GF-D8 (cell line): ENCODE results near the gene OTOG.

Experiments
- DNase-seq: peaks from one replicate; lab custom pipeline; 2025; lab: John Stamatoyannopoulos, UW

OTOG gene

DNA sequence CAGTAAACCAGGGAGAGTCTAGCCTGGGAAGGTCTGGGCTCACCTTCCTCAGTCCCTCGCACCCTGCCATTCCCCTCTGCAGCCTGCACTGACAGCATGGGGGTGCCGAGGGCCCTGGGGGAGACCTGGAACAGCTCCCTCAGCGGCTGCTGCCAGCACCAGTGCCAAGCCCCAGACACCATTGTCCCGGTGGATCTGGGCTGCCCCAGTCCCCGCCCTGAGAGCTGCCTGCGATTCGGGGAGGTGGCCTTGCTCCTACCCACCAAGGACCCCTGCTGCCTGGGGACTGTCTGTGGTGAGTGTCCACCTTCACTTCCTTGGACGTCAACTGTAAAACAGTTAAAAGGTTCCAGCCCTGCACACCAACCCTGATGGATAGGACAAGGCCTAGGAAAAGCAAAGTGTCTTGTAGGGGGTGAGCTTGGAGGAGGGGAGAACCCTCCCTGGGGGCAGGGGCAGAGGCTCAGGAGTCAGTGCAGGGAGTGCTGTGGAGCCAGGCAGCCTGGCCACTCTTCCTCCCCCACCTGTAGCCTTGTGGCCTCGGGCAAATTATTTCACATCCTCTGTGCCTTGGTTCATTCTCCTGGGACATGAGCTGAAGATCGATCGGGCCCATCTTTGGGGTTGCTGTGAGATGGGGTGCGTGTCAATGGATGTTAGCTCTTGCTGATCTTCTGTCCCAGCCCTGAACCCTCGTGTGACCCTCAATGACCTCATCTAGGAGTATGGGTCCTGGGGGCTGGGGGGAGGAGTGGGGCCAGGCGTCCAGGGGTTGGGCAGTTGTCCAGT is 87.1 kb downstream of the OTOG start:
- no peak for DNase-seq

DNA sequence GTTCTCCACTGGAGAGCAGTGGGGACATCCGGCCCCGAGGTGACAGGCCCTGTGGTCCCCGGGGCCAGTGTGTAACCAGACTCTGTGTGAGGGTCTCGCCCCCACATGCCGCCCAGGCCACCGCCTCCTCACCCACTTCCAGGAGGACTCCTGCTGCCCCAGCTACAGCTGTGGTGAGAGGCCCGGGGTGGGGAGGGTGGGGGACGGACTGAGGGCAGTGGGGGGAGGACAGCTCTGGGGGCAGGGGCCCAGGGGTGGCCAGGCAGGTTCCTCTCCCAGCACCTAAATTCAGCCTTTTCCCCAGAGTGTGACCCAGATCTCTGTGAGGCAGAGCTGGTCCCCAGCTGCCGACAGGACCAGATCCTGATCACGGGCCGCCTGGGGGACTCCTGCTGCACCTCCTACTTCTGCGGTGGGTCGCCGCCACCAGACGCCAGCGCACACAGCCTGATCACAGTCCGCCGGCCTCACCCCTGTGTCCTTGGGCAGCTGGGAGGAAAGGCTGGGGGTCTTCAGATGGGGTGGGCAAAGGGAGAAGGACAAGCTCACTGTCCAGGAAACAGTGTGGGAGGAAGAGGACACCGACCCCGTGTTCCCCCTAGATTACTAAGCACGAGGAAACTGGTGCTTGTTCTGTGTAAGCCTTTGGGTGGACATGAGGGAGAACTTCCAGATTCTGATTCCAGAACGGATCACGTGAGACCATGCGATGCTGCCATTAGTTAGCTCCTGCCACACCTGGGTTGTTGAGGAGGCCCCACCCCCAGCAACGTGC is 87.9 kb downstream of the OTOG start:
- DNase-seq: no peak

DNA sequence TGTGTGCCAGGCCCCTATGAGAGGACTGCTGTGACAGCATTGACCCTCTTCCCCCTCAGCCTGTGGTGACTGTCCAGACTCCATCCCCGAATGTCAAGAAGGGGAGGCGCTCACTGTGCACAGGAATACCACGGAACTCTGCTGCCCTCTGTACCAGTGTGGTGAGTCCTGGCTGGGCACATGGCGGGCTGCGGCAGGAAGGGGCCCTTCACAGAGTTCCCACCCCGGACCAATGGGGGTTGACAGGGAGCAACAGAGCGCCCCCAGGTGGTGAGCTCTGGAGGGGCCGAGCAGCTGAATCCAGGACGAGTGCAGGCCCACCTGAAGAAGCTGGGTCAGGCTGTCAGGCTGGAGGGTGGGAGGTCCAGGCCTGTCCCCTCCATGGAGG is 88.5 kb downstream of the OTOG start:
- DNase-seq: no peak

DNA sequence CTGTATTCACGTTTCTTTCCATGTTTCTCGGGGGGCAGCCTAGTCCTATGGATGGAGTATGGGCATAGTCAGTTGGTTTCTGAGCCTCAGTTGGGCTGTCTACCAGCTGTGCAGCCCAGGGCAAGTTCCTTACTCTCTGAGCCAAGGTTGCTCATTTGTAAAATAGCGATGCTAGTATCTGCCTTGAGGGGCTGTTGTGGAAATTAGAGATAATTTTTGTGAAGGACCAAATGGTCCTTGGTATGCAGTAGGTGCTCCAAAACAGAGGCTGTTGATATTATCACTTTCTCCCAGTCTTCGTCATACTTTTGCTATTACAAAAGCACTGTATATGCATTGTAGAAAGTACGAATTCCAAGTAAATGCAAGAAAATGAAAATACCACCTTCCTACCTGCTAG is 89.7 kb downstream of the OTOG start:
- DNase-seq: no peak

DNA sequence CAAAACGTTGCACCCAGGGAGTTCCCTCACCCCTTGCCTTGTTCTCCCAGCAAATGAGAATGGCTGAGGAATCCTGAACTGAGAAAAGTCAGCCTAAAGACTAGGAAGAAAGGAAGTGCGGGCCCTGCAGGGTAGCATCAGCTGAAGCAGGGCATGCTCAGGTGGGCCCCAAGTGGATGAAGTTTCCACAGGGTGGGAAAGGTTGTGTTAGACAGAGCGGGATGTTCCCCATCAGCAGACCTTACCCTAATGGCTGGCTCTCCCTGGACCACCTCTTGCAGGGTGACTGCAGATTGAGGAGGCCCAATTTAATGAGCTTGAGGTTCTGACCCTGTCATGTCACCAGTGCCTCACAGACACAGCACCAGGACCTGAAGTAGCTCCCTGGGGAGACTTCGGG is 90.8 kb downstream of the OTOG start:
- no peak for DNase-seq

DNA sequence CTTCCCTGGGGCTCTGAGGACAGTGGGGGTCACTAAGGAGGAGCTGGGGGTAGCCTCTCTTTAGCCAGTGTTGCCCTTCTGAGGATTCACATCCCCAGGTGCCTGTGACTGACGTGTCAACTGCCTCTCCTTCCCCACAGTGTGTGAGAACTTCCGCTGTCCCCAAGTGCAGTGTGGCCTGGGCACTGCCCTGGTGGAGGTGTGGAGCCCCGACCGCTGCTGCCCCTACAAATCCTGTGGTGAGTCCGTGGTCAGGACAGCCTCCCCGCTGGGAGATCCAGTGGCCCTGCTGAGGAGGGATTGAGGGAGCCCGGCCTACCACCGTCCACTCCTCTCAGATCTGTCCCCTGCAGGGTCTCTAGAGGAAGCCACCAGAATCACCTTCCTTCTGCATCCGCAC is 91.3 kb downstream of the OTOG start:
- no peak for DNase-seq

DNA sequence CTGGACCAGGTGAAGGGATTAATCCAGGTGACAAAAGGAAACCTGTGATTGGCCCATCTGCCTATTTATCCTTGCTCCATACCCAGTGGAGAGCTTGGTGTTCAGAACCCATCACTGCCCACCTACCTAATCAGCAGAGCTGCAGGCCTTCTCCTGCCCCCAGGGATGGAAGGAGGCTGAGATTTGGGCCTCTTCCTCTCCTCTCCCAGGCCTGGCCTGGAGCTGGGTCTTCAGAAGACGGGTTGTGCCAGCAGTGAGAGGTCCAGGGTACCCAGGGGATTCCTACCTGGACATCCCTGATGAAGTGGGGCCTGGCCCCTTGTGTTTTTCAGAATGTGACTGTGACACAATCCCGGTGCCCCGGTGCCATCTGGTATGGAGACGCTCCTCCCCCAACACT is 92.0 kb downstream of the OTOG start:
- no peak for DNase-seq

DNA sequence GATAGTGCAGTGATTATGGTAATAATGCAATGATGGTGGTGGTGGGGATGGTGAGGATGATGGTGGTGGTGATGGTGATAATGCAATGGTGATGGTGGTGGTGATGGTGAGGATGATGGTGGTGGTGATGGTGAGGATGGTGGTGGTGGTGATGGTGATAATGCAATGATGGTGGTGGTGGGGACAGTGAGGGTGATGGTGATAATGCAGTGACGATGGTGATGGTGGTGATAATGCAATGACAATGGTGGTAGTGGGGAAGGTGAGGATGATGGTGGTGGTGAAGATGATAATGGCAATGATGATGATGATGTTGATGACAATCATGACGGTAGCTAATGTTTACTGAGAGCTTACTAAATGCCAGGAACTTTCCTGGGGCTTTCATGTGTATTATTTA is 92.7 kb downstream of the OTOG start:
- no peak for DNase-seq

DNA sequence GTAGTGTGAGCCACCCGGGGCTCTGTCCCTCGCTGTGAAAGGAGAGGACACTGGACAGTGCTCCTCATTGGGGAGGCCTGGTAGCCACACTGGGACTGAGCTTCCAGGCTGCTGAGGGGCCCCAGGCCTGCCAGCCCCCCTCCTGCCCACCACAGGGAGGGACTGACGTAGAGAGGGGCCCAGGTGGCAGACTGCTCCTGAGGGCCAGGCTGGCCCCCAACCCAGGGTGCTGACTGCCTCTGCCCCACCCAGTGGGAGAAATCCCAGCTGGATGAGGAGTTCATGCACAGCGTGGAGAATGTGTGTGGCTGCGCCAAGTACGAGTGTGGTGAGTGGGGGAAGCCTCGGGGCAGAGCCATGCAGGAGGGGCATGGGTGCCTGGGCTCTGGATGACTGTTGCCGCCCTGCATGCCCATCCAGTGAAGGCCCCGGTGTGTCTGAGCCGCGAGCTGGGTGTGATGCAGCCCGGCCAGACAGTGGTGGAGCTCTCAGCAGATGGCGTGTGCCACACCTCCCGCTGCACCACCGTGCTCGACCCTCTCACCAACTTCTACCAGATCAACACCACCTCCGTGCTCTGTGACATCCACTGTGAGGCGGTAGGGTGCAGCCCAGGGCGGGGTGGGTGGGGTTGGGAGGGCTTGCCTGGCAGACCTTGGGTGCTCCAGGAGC is 93.6 kb downstream of the OTOG start:
- DNase-seq: no peak

DNA sequence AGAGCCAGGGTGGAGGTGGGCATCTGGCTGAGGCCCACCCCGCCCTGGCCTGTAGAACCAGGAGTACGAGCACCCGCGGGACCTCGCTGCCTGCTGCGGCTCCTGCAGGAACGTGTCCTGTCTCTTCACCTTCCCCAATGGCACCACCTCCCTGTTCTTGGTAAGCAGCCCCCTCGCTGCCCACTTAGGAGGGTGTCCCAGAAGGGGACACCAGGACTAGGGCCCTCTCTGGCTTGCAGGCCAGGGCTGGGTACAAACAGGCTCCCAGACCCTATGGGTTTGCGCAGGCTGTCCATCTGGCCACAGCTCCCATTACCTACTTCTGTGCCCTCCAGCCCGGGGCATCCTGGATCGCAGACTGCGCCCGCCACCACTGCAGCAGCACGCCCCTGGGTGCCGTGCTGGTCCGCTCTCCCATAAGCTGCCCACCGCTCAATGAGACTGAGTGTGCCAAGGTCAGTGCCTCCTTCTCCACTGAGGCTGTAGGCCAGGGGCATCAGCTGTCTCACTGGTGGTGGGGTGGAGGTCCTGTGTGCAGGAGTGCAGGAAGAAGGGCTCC is 94.8 kb downstream of the OTOG start:
- DNase-seq: no peak

DNA sequence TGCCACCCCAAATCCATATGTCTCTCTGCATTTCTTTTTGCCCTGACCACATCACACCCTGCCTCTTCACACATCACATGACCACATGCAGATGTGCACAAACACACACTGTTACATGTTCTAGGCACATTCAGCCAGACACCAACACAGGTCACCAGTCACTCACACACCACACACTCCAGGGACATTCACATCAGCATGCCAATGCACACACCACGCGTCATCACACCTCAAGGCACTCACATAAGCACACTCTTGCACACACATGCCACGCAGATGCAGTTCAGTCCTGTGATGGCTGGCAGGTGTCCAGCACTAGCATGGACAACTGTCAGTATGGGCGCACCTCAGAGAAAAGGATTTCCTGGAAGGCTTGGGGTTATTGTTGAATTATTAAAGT is 95.3 kb downstream of the OTOG start:
- DNase-seq: no peak

DNA sequence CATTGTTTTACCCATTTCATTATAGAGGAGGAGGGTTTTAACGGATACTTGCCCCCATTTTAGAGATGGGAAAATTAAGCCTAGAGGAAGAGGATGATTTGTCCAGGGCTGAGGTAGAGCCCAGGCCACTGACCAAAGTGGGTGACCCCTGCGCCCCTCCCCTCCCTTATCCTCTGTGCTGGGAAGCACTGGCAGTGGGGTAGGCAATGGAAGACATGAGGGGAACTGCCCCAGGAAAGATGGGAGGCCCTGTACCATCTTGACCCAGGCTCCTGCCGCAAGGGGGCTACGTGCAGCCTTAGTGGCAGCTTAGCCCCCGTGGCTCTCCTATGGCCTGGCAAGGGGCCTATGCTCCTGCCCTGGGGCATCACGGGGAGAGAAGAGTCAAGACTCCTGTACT is 95.9 kb downstream of the OTOG start:
- no peak for DNase-seq

DNA sequence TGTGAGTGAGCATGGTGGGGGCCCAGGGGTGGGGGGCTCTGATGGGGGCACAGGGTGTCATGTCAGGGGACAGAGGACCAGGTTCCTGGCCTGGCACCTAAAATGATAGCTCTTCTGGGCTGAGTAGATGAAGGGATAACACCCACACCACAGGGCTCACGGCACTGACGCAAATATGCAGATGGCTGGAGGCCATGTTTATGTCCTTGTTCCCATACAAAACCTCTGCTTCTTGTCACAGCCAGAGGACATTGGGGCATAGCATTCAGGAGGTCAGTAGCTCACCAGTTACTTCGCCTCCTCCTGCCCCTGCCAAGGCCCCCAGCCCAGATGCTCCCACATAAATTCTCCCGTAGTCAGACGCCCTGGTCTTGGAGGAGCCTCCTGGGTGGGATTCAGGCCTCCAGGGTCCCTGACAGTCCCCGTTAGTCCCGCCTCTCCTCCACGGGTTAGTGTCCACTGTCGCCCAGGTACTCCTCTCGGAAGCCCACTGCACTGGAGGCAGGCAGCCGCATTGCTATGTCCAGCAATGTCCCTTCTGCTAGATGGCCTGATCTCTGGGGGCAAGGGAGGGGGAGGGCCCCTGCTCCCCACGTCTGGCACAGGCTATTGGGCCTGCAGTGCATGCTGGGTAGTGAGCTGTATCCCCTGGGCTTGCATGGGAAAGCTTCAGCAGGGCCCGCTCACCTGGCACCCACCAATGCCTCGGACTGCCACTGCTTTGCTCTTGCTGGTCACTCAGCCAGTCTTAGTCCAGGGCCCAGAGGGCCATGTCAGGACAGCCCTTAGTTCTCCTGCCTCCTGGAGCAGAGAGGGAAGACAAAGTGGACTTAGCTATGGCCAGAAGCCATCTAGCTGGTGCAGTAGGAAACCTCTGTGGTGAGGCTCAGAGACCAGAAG is 96.7 kb downstream of the OTOG start:
- no peak for DNase-seq

DNA sequence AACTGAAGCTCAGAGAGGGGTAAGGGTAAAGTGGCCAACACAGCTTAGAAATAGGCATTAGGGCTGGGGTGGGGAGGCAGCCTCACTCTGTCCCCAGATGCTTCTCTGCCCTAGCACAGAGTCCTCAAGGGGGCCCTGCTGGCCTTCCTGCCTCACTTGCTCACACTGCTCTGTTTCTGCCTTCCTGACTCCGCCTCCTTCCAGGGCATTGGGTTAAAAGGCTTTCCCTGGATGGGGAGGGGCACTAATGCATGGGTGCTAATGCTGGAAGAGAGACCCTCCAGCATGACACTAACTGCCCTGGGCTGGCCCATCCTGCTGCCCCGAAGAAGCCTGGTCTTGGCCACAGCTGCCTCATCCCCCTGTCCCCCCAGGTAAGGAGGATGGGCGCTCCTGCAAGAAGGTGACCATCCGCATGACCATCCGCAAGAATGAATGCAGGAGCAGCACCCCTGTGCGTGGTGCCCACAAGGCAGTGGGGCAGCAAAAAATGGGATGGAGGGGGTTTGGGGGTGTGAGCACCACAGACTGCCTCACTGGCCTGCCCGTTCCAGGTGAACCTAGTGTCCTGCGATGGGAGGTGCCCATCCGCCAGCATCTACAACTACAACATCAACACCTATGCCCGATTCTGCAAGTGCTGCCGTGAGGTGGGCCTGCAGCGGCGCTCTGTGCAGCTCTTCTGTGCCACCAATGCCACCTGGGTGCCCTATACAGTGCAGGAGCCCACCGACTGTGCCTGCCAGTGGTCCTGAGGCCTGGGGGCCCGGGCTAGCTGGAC is 98.3 kb downstream of the OTOG start:
- DNase-seq: no peak

DNA sequence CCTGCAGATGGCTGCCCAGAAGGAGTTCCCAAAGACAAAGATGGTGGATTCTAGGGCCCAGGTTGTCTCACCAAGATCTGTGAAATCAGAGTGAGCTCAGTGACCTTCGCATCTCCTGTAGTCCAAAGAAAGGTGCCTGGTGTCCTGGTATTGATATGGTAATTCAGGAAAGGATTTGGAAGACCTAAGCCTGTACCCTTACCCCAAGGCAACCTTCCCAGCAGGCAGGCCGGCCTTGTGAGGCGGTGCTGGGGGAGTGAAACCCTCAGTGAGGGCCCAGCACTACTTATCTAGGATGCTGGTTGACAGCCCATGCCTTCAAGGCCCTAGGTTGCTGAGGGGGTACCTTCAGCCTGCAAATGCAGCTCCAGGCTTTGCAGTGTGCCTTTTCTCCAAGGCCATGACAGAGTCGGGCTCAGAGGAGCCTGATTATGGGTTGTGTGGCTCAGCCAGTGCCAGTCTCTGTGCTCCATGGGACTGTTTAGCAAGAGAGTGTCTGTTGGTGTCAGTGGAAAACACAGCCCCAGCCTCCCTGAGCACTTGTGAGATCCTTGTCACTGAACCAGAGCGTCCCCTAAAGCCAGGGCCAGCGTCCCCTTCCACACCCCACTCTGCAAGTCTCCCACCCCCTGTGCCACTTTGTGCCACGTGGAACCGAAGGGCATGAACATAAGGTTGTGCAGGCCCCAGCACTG is 99.5 kb downstream of the OTOG start:
- no peak for DNase-seq

DNA sequence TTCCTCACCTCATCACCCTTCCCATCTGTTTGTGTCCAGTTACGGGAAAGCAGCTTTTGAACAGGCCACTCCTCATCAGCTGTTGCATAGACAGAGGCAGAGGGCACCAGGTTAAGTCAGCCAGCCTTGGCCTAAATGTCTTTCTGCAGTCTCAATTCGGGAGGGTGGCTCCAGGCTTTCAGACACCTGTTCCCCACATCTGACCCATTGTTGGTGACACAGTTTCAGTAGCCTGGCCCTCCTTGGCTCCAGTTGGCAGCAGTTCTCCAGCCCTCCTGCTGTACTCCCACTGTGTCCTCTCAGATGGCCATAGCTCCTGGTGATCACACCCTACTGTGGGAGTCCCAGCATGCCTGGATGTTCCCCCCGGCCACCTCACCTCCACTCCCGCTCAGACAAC is 101.5 kb downstream of the OTOG start:
- no peak for DNase-seq

DNA sequence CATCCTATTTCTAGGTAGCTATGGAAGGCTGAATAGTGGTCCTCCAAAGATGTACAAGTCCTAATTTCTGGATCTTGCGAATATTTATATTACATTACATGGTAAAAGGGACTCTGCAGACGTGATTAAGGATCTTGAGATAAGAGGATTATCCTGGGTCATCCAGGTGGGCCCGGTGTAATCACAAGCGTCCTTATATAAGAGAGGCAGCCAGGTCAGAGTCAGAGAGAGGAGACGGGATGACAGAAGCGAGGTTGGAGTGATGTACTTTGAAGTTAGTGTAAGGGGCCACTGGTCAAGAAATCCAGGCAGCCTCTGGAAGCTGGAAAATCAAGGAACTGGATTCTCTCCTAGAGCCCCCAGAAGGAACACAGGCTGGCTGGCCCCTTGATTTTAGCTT is 102.2 kb downstream of the OTOG start:
- DNase-seq: no peak

DNA sequence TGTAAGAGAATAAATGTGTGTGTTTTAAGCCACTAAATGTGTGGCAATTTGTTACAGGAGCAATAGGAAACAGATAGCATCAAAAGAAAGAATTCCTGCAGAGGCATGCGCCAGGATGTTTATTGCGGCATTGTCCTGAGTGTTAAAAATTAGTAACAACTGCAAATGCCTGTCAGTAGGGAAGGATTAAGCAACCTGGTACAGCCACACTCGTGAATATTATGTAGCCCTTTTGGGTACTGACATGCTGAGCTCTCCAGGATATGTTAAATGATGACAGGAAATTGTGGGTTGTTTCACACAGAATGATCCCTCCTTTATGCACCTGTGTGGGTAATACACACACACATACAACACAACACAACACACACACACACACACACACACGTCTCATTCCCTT is 102.6 kb downstream of the OTOG start:
- no peak for DNase-seq

DNA sequence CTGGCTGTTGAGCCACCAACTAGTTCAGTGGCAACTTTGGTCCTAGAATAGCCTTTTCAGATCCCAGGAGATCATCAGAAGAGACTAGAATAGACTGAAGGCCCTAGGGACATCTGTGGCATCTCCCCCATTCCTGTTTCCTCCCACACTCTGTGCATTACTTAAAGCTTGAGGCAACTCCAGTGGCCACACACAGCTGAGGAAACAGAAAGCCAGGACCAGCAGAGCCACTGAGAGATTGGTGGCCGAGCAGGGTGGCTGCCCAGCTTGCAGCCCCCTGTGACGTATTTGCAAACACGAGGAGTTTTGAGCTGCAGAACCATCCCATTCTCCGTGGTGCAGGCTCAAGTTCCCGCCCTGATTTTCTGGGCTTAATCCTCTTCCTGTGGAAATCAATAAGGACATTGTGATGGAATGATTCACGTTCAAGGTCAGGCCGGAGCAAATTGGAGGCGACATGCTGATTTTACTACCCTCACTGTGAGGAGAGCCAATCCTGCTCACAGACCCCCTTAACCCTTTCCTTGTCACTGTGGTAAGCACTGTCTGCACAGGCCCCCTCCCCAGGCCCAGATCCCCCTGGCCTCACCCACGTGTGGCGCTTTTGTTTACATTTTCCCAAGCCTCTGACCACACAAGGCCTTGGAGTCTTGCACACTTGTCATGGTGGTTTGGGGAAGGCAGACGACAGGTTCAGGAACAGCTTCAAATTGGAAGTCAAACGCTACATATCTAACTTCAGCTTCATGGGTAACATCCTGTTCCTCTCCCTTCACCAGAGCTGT is 103.3 kb downstream of the OTOG start:
- DNase-seq: no peak

DNA sequence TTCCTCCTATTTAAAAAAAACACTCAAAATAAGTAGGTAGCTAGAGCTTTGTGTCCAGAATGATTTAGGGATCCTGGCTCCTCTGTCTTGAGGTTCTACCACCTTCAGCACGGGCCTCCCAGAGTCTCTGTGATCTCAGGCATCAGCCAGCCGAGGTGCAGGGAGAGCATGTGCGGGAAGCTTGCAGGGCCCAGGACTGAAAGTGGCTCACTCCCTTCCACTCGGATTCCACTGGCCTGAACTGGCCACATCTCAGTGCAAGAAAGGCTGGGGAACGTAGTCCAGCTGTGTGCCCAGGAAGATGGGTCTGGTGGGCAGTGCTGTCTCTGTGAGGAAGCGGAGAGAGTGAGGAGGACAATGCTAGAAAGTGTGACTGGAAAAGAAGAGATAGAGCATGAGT is 104.0 kb downstream of the OTOG start:
- no peak for DNase-seq
